Lower leg skin (tissue), 3 donors: Measurements from ENCODE around the gene RIMKLB.

ENCODE experiments used
- POLR2A ChIP-seq, 2 donors: fragments of 450-650 bp; IDR thresholded peaks; one replicate each; pipeline ENCODE4 v1.6.1; 2016 to 2017; ENCODE audit warnings: antibody characterized with exemption in 2 of 2, mild to moderate bottlenecking in 1 of 2, moderate library complexity in 1 of 2
- TF ChIP-seq, protein P1 (sequence below), 3 donors: fragments of 450-650 bp; IDR thresholded peaks; one replicate each; pipeline ENCODE4 v1.5.1; 2016; ENCODE audit warnings: antibody characterized with exemption in 3 of 3, mild to moderate bottlenecking in 3 of 3, moderate library complexity in 2 of 3

DNA sequence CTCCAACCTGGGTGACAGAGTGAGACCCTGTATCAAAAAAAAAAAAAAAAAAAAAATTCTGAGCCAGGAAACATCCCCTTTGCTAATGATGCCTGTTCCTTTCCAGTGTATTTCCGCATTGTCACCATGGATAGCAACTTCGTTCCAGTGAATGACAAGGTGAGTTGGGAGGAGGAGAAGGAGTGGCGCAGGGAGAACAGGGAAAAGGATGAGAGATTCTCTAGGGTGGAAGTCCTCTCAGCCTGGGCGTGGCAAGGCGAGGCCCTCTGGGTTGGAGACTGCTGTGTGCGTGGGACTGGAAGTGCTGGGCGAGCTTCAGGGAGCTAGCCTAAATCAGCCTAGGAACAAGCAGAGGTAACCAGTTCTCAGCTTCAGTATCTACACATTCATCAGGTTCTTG is 131.8 kb downstream of the RIMKLB start:
- no peak for TF ChIP-seq POLR2A (IDR thresholded peaks at IDR 0.05)
- TF ChIP-seq, protein P1, sequence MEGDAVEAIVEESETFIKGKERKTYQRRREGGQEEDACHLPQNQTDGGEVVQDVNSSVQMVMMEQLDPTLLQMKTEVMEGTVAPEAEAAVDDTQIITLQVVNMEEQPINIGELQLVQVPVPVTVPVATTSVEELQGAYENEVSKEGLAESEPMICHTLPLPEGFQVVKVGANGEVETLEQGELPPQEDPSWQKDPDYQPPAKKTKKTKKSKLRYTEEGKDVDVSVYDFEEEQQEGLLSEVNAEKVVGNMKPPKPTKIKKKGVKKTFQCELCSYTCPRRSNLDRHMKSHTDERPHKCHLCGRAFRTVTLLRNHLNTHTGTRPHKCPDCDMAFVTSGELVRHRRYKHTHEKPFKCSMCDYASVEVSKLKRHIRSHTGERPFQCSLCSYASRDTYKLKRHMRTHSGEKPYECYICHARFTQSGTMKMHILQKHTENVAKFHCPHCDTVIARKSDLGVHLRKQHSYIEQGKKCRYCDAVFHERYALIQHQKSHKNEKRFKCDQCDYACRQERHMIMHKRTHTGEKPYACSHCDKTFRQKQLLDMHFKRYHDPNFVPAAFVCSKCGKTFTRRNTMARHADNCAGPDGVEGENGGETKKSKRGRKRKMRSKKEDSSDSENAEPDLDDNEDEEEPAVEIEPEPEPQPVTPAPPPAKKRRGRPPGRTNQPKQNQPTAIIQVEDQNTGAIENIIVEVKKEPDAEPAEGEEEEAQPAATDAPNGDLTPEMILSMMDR (IDR thresholded peaks at IDR 0.05), result no peak
